Activated naive CD8-positive, alpha-beta T cell treated with anti-CD3 and anti-CD28 coated beads, Interleukin-2, amount 10 ng/mL, durations not matched to agents 7 days and 5 days (primary cell): Measurements from ENCODE around the gene DNAJA1. TPM values are rescaled to one million over a fixed set of nuclear protein-coding genes. Genes with fewer than 3 reads are reported as not detected.

Experiments
- ATAC-seq: fragments of 150-1000 bp; cut with Tn5 transposase; one replicate; pipeline ENCODE4 v1.10.0; 2021; ENCODE audit warnings: low read depth, moderate library complexity
- POLR2A ChIA-PET: fragments of 350-600 bp; sonication (Branson Sonifier 250); formaldehyde crosslinking; loops from one replicate; lab custom pipeline; 2021; ENCODE audit warnings: antibody characterized with exemption; lab: Charles Lee
- DNase-seq: peaks from one replicate; pipeline ENCODE4 v3.0.0; 2021
- H3K27ac Mint-ChIP-seq: one replicate; pipeline ENCODE4 v1.8.0; 2022; ENCODE audit warnings: mild to moderate bottlenecking, mixed read lengths
- H3K27me3 Mint-ChIP-seq: one replicate; pipeline ENCODE4 v1.8.0; 2022; ENCODE audit warnings: mild to moderate bottlenecking, moderate library complexity, mixed read lengths
- H3K36me3 Mint-ChIP-seq: one replicate; pipeline ENCODE4 v1.8.0; 2021; ENCODE audit warnings: mild to moderate bottlenecking, mixed read lengths
- H3K4me1 Mint-ChIP-seq: one replicate; pipeline ENCODE4 v1.8.0; 2021; ENCODE audit warnings: mixed read lengths
- H3K4me3 Mint-ChIP-seq: one replicate; pipeline ENCODE4 v1.8.0; 2022; ENCODE audit warnings: mild to moderate bottlenecking, moderate library complexity, mixed read lengths
- H3K9me3 Mint-ChIP-seq: one replicate; pipeline ENCODE4 v1.8.0; 2021; ENCODE audit warnings: mixed read lengths
- total RNA-seq, 2 experiments: library from RNA; stranded (reverse); gene quantifications; one replicate each; pipeline ENCODE4 v1.2.3, GENCODE V29; 2021

The DNAJA1 gene
- total RNA-seq, 2 experiments from 2014 or later = 99.1 to 102 TPM

GRCh38 chr9:33014665-33015014 is 10.4 kb upstream of the DNAJA1 start:
- no peaks in the 10 kb centered on the region for H3K27me3 Mint-ChIP-seq

DNA sequence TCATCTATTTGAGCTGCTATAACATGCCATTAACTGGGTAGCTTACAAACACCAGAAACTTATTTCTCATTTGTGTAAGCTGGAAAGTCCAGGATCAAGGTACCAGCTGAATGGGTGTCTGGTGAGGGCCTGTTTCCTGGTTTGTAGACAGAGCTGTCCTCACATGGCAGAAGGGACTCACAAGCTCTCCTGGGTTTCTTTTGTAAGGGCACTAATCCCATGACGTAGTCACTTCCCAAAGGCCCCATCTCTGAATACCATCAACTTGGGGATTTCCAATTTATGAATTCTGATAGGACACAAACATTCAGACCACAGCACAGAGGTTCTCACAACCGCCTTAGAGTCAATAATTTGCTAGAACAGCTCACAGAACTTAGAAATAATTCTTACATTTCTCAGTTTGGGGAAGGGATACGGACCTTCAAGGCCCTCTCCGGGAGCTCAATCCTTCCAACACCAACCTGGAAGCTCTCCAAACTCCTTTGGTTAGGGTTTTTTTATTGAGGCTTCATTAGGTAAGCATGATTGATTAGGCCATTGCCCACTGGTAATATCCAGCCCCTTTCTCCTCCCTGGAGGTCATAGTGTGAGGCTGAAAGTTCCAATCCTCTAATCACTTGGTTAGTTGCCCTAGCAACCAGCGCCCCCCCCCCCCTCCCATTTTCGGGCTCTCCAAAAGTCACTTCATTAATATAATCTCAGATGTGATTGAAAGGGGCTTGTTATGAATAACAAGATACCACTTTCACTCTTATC is 7.6 kb upstream of the DNAJA1 start:
- peaks cover 6% of the 10 kb centered on the region for H3K4me1 Mint-ChIP-seq
- peaks cover 5% of the 10 kb centered on the region for H3K36me3 Mint-ChIP-seq
- H3K9me3 Mint-ChIP-seq = no peaks in the 10 kb centered on the region
- POLR2A ChIA-PET = interaction anchor here (0.7 to 2.1 kb wide), 2 partner anchors 16 to 30 kb away, joined by 4 to 7 read pairs; partner anchors contain the start of gene APTX
- H3K4me3 Mint-ChIP-seq = no peak overlapping the region
- H3K27ac Mint-ChIP-seq = no peak overlapping the region
- DNase-seq (no peak), ATAC-seq (no peak)
- no peaks in the 10 kb centered on the region for H3K27me3 Mint-ChIP-seq

More at GRCh38 chr9:33014665-33015014, 10.4 kb upstream of the DNAJA1 start:
- POLR2A ChIA-PET = interaction anchor here (2.5 kb wide), 1 partner anchor 10 kb away, joined by 9 read pairs; the partner anchor contains the start of gene DNAJA1
- H3K4me1 Mint-ChIP-seq = no peaks in the 10 kb centered on the region
- H3K27ac Mint-ChIP-seq = no peak overlapping the region
- no peaks in the 10 kb centered on the region for H3K36me3 Mint-ChIP-seq
- DNase-seq = no peak
- no peak for ATAC-seq
- H3K9me3 Mint-ChIP-seq = no peaks in the 10 kb centered on the region
- no peak overlapping the region for H3K4me3 Mint-ChIP-seq

- H3K9me3 Mint-ChIP-seq = no peaks in the 10 kb centered on the region
- POLR2A ChIA-PET = no interaction called here
Observed at GRCh38 chr9:33019797-33020196, 5.3 kb upstream of the DNAJA1 start.

DNA sequence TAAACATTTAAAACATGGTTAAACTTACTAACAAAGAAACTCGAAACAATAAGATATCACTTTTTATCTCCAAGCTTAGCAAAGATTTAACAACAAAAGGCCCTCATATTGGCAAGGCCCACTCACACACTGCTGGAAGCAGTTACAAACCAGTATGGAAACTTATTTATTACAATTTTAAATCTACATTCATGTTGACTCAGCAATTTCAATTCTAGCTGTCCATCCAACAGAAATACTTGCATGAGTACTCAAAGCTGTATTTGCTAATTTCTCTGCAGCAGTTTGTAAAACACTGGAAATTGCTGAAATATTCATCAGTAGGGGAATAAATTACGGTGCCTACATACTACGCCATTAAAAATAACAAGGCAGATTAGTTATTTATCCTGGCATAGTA is 2.8 kb upstream of the DNAJA1 start:
- H3K27ac Mint-ChIP-seq = no peak overlapping the region
- POLR2A ChIA-PET = no interaction called here
- H3K9me3 Mint-ChIP-seq = no peaks in the 10 kb centered on the region
- no peak overlapping the region for H3K4me3 Mint-ChIP-seq
- H3K36me3 Mint-ChIP-seq = peaks cover 21% of the 10 kb centered on the region
- peaks cover 30% of the 10 kb centered on the region for H3K4me1 Mint-ChIP-seq
- ATAC-seq (no peak), DNase-seq (no peak)
- H3K27me3 Mint-ChIP-seq = no peaks in the 10 kb centered on the region

More at GRCh38 chr9:33019797-33020196, 5.3 kb upstream of the DNAJA1 start:
- ATAC-seq (no peak), DNase-seq (no peak)
- no peaks in the 10 kb centered on the region for H3K27me3 Mint-ChIP-seq
- H3K4me3 Mint-ChIP-seq = no peak overlapping the region
- peaks cover 20% of the 10 kb centered on the region for H3K4me1 Mint-ChIP-seq
- peaks cover 8% of the 10 kb centered on the region for H3K36me3 Mint-ChIP-seq
- H3K27ac Mint-ChIP-seq = no peak overlapping the region

DNA sequence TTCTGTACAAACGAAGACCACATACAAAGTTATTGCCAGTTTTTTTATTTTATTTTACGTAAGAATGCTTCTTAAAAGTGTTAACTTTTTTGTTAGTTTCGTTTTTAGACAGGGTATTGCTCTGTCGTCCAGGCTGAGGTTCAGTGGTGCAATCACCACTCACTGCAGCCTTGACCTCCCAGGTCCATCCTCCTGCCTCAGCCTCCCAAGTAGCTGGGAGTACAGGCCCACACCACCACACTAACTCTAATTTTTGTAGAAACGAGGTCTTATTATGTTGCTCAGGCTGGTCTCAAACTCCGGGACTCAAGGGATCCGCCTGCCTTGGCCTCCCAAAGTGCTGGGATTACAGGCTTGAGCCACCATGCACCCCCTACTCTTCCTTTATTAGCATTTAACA is 2.3 kb upstream of the DNAJA1 start:
- no peak for ATAC-seq
- peaks cover 21% of the 10 kb centered on the region for H3K36me3 Mint-ChIP-seq
- DNase-seq = no peak
- peaks cover 30% of the 10 kb centered on the region for H3K4me1 Mint-ChIP-seq
- POLR2A ChIA-PET = no interaction called here
- H3K27ac Mint-ChIP-seq = no peak overlapping the region
- no peaks in the 10 kb centered on the region for H3K9me3 Mint-ChIP-seq
- no peak overlapping the region for H3K4me3 Mint-ChIP-seq
- no peaks in the 10 kb centered on the region for H3K27me3 Mint-ChIP-seq

- H3K27me3 Mint-ChIP-seq = no peaks in the 10 kb centered on the region
- peak overlapping the region; percentile 94 for H3K27ac Mint-ChIP-seq
- POLR2A ChIA-PET = interaction anchor here (1.9 to 4.5 kb wide), 5 partner anchors 10 to 240 kb away, joined by 9 to 62 read pairs (median 23); partner anchors contain the start of genes APTX, BAG1, CHMP5 and SMU1
- DNase-seq (no peak), ATAC-seq (no peak)
- peaks cover 38% of the 10 kb centered on the region for H3K4me1 Mint-ChIP-seq
- H3K36me3 Mint-ChIP-seq = peaks cover 28% of the 10 kb centered on the region
- peak overlapping the region; percentile 97 for H3K4me3 Mint-ChIP-seq
- H3K9me3 Mint-ChIP-seq = no peaks in the 10 kb centered on the region
Observed at GRCh38 chr9:33023661-33024060, 1.4 kb upstream of the DNAJA1 start.

DNA sequence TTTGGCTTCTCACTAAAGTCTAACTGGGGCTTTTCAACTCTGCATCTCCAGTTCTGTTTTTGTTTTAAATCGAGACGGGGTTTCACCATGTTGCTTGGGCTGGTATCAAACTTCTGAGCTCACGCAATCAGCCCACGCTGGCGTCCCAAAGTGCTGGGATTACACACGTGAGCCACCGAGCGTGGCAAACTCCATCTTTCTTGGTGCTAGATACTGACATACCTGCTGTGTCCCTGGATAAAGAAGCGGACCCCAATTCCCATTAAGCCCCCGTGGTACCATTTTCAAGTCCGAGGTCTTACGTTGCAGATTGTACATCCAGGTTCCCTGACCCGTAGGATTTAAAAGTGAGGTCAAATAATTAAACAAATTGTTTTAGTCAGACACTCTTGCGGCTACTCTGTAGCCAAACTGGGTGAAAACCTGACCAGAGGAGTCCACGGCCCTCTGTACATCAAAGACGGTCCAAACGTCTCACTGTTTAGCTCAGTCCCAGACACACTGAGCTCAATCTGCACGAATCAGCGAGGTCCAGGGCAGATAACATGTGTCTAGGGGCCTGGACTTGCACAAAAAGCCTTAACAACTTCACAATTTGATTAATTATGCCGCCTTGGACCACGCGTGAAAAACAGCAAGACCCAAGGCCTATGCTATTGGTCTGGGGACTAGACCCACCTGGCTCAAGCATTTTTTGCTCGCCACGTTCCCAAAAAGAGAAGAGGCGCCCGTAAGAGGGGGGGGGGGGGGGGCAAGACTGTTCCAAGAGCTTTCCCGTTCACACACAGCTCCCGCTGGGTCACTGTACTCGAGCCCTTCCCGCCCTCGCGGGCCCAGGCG is 727 bp upstream of the DNAJA1 start:
- H3K4me1 Mint-ChIP-seq = peaks cover 45% of the 10 kb centered on the region
- H3K36me3 Mint-ChIP-seq = peaks cover 31% of the 10 kb centered on the region
- H3K9me3 Mint-ChIP-seq = no peaks in the 10 kb centered on the region
- no peak for ATAC-seq
- H3K27me3 Mint-ChIP-seq = no peaks in the 10 kb centered on the region
- peak overlapping the region; percentile 94 for H3K27ac Mint-ChIP-seq
- peak overlapping the region; percentile 97 for H3K4me3 Mint-ChIP-seq
- DNase-seq = no peak
- POLR2A ChIA-PET = interaction anchor here (0.6 to 4.5 kb wide), 32 partner anchors 8 to 640 kb away, joined by 3 to 62 read pairs (median 4); partner anchors contain the start of genes ACO1, APTX, B4GALT1 and BAG1

DNA sequence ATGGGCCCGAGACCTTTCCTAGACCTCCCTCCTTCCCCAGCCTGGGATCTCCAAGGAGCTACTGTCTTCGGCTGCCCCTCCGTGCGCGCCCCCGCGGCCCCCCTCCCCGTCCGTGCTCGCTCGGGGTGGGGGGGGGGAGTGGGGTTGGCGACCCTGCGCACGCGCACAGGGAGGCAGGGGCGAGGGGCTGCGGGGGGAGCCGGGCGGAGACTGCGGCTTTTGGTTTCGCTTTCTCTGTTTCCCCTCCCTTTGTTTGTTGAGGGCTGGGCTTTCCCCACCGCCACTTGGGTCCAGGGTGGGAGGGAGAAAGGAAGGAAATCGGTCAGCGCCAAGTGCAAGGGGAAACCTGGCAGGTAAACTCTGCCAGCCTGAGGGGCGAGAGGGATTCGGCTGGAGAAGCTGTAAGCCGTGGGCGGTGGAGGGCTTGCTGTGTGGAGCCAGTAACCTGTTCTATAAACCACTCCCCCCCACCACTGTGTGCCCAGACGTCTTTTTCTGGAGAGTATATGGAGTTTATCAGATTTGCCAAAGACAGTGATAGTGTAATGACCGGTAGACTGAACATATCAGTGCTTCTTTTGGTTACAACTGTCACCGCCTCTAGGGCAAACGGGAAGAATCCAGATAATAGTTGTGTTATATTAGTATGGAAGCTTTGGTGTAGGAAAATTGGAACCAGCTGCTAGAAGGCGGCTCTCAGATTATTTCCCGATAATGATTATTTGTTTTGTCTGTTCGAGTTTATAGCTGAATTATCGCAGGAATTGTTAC is 684 bp downstream of the DNAJA1 start:
- Mint-ChIP-seq H3K4me1 (peaks cover 52% of the 10 kb centered on the region), H3K4me3 (peak overlapping the region; percentile 97), H3K36me3 (peaks cover 39% of the 10 kb centered on the region), H3K9me3 (no peaks in the 10 kb centered on the region), H3K27ac (peak overlapping the region; percentile 94), H3K27me3 (no peaks in the 10 kb centered on the region)
- POLR2A ChIA-PET = interaction anchor here (0.6 to 4.5 kb wide), 25 partner anchors 9 to 641 kb away, joined by 3 to 62 read pairs (median 5); partner anchors contain the start of genes ACO1, APTX, B4GALT1 and BAG1
- ATAC-seq (peak; percentile 51), DNase-seq (peak; percentile 82)

DNA sequence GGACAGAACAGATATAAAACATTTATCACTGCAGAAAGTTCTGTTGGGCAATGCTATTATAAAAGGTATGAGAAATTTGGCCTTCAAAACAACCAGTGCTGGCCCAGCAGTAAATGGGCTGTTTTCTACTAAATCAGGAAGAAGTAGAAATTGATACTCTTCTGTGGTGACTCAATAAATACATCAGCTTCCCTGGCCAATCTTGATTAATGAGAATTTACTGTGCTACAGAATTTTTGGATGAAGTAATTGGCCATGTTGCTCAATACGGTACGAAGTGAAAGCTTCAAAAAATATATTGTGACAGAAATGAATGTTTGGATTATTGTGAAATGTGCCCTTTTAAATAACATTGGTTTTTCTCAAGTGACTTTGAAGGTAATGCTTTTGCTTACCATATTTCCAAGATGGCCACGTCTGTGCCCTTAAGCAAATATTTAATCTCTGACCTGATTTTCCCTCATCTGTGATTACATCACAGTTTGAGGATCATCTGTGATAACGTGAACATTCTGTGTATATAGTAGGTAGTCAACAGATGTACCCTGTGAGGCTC is 4.2 kb downstream of the DNAJA1 start:
- DNase-seq (no peak), ATAC-seq (no peak)
- POLR2A ChIA-PET = interaction anchor here (1.2 kb wide), 1 partner anchor 235 kb away, joined by 4 read pairs; the partner anchor contains the start of genes BAG1 and CHMP5
- H3K27ac Mint-ChIP-seq = peak overlapping the region; percentile 63
- peak overlapping the region; percentile 97 for H3K4me3 Mint-ChIP-seq
- H3K27me3 Mint-ChIP-seq = no peaks in the 10 kb centered on the region
- no peaks in the 10 kb centered on the region for H3K9me3 Mint-ChIP-seq
- peaks cover 52% of the 10 kb centered on the region for H3K4me1 Mint-ChIP-seq
- peaks cover 50% of the 10 kb centered on the region for H3K36me3 Mint-ChIP-seq

DNA sequence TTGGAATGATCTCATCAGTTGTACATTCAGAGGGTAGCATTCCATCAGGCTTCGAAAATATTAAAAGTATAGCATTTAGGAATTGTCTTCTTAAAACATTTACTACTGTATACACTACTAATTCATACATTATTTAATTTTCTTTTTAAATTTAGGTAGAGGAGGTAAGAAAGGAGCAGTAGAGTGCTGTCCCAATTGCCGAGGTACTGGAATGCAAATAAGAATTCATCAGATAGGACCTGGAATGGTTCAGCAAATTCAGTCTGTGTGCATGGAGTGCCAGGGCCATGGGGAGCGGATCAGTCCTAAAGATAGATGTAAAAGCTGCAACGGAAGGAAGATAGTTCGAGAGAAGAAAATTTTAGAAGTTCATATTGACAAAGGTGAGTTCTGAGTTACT is 5.2 kb downstream of the DNAJA1 start:
- no peak for ATAC-seq
- POLR2A ChIA-PET = no interaction called here
- no peaks in the 10 kb centered on the region for H3K9me3 Mint-ChIP-seq
- H3K36me3 Mint-ChIP-seq = peaks cover 51% of the 10 kb centered on the region
- H3K4me1 Mint-ChIP-seq = peaks cover 51% of the 10 kb centered on the region
- DNase-seq = no peak
- peak overlapping the region; percentile 52 for H3K4me3 Mint-ChIP-seq
- H3K27me3 Mint-ChIP-seq = no peaks in the 10 kb centered on the region
- peak overlapping the region; percentile 72 for H3K27ac Mint-ChIP-seq

DNA sequence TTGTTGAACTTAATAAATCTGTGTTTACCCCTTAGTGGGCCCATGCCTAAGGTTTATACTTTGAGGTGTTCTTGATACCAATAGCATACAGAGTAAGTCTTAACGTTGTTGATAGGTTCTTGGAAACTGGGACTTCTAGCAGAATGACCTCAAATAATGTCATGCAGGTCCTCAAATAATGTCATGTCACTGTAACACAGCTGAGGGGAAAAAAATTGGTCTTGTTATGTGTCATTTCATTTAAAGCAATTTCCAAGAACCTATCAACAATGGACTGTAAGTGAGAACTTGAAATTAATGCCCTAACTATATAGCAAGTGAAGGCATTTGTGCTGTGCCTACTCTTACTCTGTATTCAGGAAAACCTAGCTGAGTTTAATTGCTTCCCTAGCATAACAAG is 7.2 kb downstream of the DNAJA1 start:
- H3K27me3 Mint-ChIP-seq = no peaks in the 10 kb centered on the region
- peaks cover 43% of the 10 kb centered on the region for H3K4me1 Mint-ChIP-seq
- H3K9me3 Mint-ChIP-seq = no peaks in the 10 kb centered on the region
- H3K4me3 Mint-ChIP-seq = no peak overlapping the region
- no peak overlapping the region for H3K27ac Mint-ChIP-seq
- ATAC-seq = no peak
- peaks cover 49% of the 10 kb centered on the region for H3K36me3 Mint-ChIP-seq
- POLR2A ChIA-PET = no interaction called here
- no peak for DNase-seq

DNA sequence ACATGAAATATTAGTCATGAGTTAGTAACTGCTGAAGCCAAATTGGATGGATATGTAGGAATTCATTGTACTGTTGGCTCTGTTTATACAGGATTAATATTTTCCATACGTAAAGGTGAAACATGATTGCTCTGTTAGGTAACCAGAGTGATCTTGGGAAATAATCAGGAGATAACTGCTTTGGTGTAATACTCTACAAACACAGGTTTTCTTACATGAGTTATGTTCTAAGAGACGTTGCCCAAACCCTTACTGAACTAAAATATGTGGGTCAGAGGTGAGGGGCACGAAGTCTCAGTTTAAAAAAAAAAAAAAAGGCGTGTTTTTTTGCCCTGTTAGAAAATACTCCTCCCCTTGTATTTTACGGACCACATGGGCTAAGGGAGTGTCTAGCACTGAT is 7.8 kb downstream of the DNAJA1 start:
- Mint-ChIP-seq H3K4me1 (peaks cover 43% of the 10 kb centered on the region), H3K27me3 (no peaks in the 10 kb centered on the region), H3K9me3 (no peaks in the 10 kb centered on the region), H3K4me3 (no peak overlapping the region), H3K36me3 (peaks cover 52% of the 10 kb centered on the region), H3K27ac (no peak overlapping the region)
- POLR2A ChIA-PET = interaction anchor here (3.6 kb wide), 1 partner anchor 8 kb away, joined by 20 read pairs; the partner anchor contains the start of gene DNAJA1
- ATAC-seq (no peak), DNase-seq (no peak)
